Endometrial microvascular endothelial cells (primary cell): ENCODE results near the gene PLPPR5. TPM values are rescaled to one million over a fixed set of nuclear protein-coding genes. Genes with fewer than 3 reads are reported as not detected.
"Not testable (repeated sequence)": the region's sequence is repeated elsewhere in the genome, so short reads cannot be mapped to it uniquely, and the experiment has no call there.

ENCODE experiments used
- in situ Hi-C: cut with HindIII; loops from 2 replicates; pipeline ENCODE4 v1.10.0; 2017; ENCODE audit warnings: low sequenced_read_pairs, low pct_unique_long_range_greater_than_20kb; ENCODE audit errors: inconsistent ontology term
- total RNA-seq: library from RNA; depleted of rRNA; stranded (reverse); fragments of >200 nt; gene quantifications from one replicate; pipeline ENCODE4 v1.2.3, GENCODE V29; 2015; ENCODE audit errors: inconsistent ontology term

The PLPPR5 gene
- total RNA-seq, 1 donor from 2014 or later: not detected

GRCh38 chr1:98881234-98881633, 123.4 kb downstream of the PLPPR5 start:
- in situ Hi-C loops: not testable (repeated sequence)

- in situ Hi-C loops: no loop called here
These were observed 129.8 kb downstream of the PLPPR5 start for GRCh38 chr1:98874828-98875227.

- in situ Hi-C loops: no loop called here
These were observed 133.4 kb downstream of the PLPPR5 start for GRCh38 chr1:98870959-98871903.

- in situ Hi-C loops: no loop called here
These were observed 138.9 kb downstream of the PLPPR5 start for GRCh38 chr1:98865796-98866195.

GRCh38 chr1:98860329-98860728, 144.3 kb downstream of the PLPPR5 start:
- in situ Hi-C loops: no loop called here

GRCh38 chr1:98854137-98854536, 150.5 kb downstream of the PLPPR5 start:
- in situ Hi-C loops: no loop called here

GRCh38 chr1:98849969-98850636, 154.6 kb downstream of the PLPPR5 start:
- in situ Hi-C loops: no loop called here

- in situ Hi-C loops: no loop called here
These were observed 162.4 kb downstream of the PLPPR5 start for GRCh38 chr1:98842241-98842640.
